ENCODE results near the gene AUTS2. TPM values are rescaled to one million over a fixed set of nuclear protein-coding genes. Genes with fewer than 3 reads are reported as not detected.

Gene AUTS2
- total RNA-seq, 1 donor from 2014 or later = 9.9 TPM

GRCh38 chr7:70836279-70836678 lies 1238.0 kb downstream of the AUTS2 start:
- no peaks in the 10 kb centered on the region for H3K27me3 ChIP-seq (ENCODE audit: control insufficient read depth, insufficient read depth, low read length)
- H3K4me3 ChIP-seq (ENCODE audit: low read depth, low read length) = no peak overlapping the region
- DNase-seq (ENCODE audit: low read depth) = no peak
- no peaks in the 10 kb centered on the region for H3K36me3 ChIP-seq (ENCODE audit: control insufficient read depth, insufficient read depth, low read length)
- TF ChIP-seq CTCF (IDR thresholded peaks at IDR 0.05; ENCODE audit: insufficient read depth, low read length, poor library complexity, severe bottlenecking) = no peak

GRCh38 chr7:70836946-70837345 lies 1238.7 kb downstream of the AUTS2 start:
- H3K27me3 ChIP-seq (ENCODE audit: control insufficient read depth, insufficient read depth, low read length) = no peaks in the 10 kb centered on the region
- DNase-seq (ENCODE audit: low read depth) = no peak
- TF ChIP-seq CTCF (IDR thresholded peaks at IDR 0.05; ENCODE audit: insufficient read depth, low read length, poor library complexity, severe bottlenecking) = no peak
- no peaks in the 10 kb centered on the region for H3K36me3 ChIP-seq (ENCODE audit: control insufficient read depth, insufficient read depth, low read length)
- no peak overlapping the region for H3K4me3 ChIP-seq (ENCODE audit: low read depth, low read length)

GRCh38 chr7:70837589-70837988 lies 1239.3 kb downstream of the AUTS2 start:
- no peak for TF ChIP-seq CTCF (IDR thresholded peaks at IDR 0.05; ENCODE audit: insufficient read depth, low read length, poor library complexity, severe bottlenecking)
- H3K36me3 ChIP-seq (ENCODE audit: control insufficient read depth, insufficient read depth, low read length) = no peaks in the 10 kb centered on the region

DNA sequence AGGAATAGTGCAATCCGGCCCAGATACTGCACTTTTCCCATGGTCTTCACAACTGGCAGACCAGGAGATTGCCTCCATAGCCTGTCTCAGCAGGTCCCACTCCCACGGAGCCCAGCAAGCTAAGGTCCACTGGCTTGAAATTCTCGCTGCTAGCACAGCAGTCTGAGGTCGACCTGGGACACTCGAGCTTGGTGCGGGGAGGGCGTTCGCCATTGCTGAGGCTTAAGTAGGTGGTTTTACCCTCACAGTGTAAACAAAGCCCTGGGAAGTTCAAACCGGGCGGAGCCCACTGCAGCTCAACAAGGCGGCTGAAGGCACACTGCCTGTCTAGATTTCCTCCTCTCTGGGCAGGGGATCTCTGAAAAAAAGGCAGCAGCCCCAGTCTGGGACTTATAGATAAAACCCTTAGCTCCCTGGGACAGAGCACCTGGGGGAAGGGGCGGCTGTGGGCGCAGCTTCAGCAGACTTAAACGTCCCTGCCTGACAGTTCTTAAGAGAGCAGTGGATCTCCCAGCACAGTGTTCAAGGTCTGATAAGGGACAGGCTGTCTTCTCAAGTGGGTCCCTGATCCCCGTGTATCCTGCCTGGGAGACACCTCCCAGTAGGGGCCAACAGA lies 1240.1 kb downstream of the AUTS2 start:
- no peak overlapping the region for H3K4me3 ChIP-seq (ENCODE audit: low read depth, low read length)

More at GRCh38 chr7:70837589-70837988, 1239.3 kb downstream of the AUTS2 start:
- Histone ChIP-seq H3K4me3 (ENCODE audit: low read depth, low read length) (no peak overlapping the region), H3K27me3 (ENCODE audit: control insufficient read depth, insufficient read depth, low read length) (no peaks in the 10 kb centered on the region)
- DNase-seq (ENCODE audit: low read depth) = no peak

More for the DNA sequence above, 1240.1 kb downstream of the AUTS2 start:
- Histone ChIP-seq H3K36me3 (ENCODE audit: control insufficient read depth, insufficient read depth, low read length) (no peaks in the 10 kb centered on the region), H3K27me3 (ENCODE audit: control insufficient read depth, insufficient read depth, low read length) (no peaks in the 10 kb centered on the region)
- TF ChIP-seq CTCF (IDR thresholded peaks at IDR 0.05; ENCODE audit: insufficient read depth, low read length, poor library complexity, severe bottlenecking) = no peak
- DNase-seq (ENCODE audit: low read depth) = no peak

Measured in kidney epithelial cell (primary cell).